ENCODE measurements around the gene DACH1. TPM values are rescaled to one million over a fixed set of nuclear protein-coding genes. Genes with fewer than 3 reads are reported as not detected.

The DACH1 gene
- total and polyA plus RNA-seq, 2 of the 13 experiments (the other 11 are each of a cell fraction or from before 2014, with no cell fraction given), result not detected

DNA sequence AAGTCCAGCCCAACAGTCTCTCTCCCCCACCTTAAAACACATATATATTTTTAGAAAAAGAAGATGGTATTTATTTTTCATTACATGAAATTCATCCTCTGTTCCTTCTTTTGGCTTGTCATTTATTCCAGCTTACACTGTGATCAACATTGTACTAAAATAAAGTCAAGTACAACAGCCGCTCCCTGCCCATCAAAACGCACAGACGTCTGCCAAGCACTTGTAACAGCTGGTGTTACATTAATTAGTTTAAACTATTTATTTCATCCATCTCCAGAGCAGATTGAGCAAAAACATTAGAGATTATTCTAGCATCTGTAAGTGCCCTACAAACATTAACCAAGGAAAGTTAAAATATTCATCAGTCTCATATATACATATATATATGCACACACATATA is 350.5 kb downstream of the DACH1 start:
- Histone ChIP-seq H3K27ac (ENCODE audit: extremely low read length, insufficient read depth, low read length) (no peak overlapping the region), H2AFZ (ENCODE audit: low read length) (no peak overlapping the region), H3K27me3 (ENCODE audit: control insufficient read depth in 1 of 2, insufficient read depth in 2 of 2, low read length in 2 of 2) (no peaks in the 10 kb centered on the region), H3K4me3 (replicated peaks in 1 of 3; ENCODE audit: insufficient read depth in 1 of 3, low read depth in 2 of 3, low read length in 3 of 3) (no peak overlapping the region), H3K36me3 (replicated peaks in 1 of 2; ENCODE audit: control insufficient read depth in 1 of 2, insufficient read depth in 2 of 2, low read length in 2 of 2) (no peaks in the 10 kb centered on the region), H3K9me3 (ENCODE audit: low read length) (no peaks in the 10 kb centered on the region), H3K9ac (ENCODE audit: insufficient read depth, low read depth, low read length) (no peak overlapping the region), H3K4me1 (ENCODE audit: insufficient read depth, low read length) (no peaks in the 10 kb centered on the region), H4K20me1 (ENCODE audit: insufficient read depth, low read length) (no peaks in the 10 kb centered on the region), H3K4me2 (ENCODE audit: low read depth, low read length) (no peak overlapping the region), H3K79me2 (ENCODE audit: insufficient read depth, low read length) (no peaks in the 10 kb centered on the region)
- BruUV-seq (replicated peaks), result no TSS peak
- in situ Hi-C loops (cut with HindIII; ENCODE audit: extremely low pct_ligation_motif_present, low pct_unique_long_range_greater_than_20kb) (no loop called here), intact Hi-C loops (cut with micrococcal nuclease; ENCODE audit: unreplicated experiment) (no loop called here)
- DNase-seq (ENCODE audit: low spot score), result no peak
- no peak for FAIRE-seq
- no peak for ATAC-seq
- WGBS (ENCODE audit: low lambda C conversion rate), result 4% methylated on average over 3 of the region's 3 CpGs
- POLR2A ChIA-PET, result no interaction called here
- CTCF ChIA-PET (ENCODE audit: low intra/inter-chr PET ratio, low total read pairs), result no interaction called here
- no peak for TF ChIP-seq ZNF367 (CRISPR knock-in tag; IDR thresholded peaks at IDR 0.05; ENCODE audit: borderline replicate concordance)
- TF ChIP-seq ZFX (CRISPR knock-in tag; IDR thresholded peaks at IDR 0.05; ENCODE audit: low read depth), result no peak
- no peak for TF ChIP-seq ERF (CRISPR knock-in tag; IDR thresholded peaks at IDR 0.05)
- TF ChIP-seq, protein P1, sequence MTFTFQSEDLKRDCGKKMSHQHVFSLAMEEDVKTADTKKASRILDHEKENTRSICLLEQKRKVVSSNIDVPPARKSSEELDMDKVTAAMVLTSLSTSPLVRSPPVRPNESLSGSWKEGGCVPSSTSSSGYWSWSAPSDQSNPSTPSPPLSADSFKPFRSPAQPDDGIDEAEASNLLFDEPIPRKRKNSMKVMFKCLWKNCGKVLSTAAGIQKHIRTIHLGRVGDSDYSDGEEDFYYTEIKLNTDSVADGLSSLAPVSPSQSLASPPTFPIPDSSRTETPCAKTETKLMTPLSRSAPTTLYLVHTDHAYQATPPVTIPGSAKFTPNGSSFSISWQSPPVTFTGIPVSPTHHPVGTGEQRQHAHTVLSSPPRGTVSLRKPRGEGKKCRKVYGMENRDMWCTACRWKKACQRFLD (CRISPR knock-in tag; IDR thresholded peaks at IDR 0.05; ENCODE audit: borderline replicate concordance), result no peak
- TF ChIP-seq RFXAP (CRISPR knock-in tag; IDR thresholded peaks at IDR 0.05; ENCODE audit: borderline replicate concordance), result no peak
- TF ChIP-seq ZNF556 (CRISPR knock-in tag; IDR thresholded peaks at IDR 0.05; ENCODE audit: borderline replicate concordance), result no peak
- no peak for TF ChIP-seq ZNF274 (CRISPR knock-in tag; IDR thresholded peaks at IDR 0.05)
- TF ChIP-seq, protein P2, sequence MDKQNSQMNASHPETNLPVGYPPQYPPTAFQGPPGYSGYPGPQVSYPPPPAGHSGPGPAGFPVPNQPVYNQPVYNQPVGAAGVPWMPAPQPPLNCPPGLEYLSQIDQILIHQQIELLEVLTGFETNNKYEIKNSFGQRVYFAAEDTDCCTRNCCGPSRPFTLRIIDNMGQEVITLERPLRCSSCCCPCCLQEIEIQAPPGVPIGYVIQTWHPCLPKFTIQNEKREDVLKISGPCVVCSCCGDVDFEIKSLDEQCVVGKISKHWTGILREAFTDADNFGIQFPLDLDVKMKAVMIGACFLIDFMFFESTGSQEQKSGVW (CRISPR knock-in tag; IDR thresholded peaks at IDR 0.05; ENCODE audit: borderline replicate concordance), result no peak
- TF ChIP-seq EP300 (IDR thresholded peaks at IDR 0.05; ENCODE audit: low read depth in 2 of 2, low read length in 2 of 2), result no peak
- no peak for TF ChIP-seq EP300 (CRISPR knock-in tag; IDR thresholded peaks at IDR 0.05; ENCODE audit: borderline replicate concordance)
- TF ChIP-seq, protein P3, sequence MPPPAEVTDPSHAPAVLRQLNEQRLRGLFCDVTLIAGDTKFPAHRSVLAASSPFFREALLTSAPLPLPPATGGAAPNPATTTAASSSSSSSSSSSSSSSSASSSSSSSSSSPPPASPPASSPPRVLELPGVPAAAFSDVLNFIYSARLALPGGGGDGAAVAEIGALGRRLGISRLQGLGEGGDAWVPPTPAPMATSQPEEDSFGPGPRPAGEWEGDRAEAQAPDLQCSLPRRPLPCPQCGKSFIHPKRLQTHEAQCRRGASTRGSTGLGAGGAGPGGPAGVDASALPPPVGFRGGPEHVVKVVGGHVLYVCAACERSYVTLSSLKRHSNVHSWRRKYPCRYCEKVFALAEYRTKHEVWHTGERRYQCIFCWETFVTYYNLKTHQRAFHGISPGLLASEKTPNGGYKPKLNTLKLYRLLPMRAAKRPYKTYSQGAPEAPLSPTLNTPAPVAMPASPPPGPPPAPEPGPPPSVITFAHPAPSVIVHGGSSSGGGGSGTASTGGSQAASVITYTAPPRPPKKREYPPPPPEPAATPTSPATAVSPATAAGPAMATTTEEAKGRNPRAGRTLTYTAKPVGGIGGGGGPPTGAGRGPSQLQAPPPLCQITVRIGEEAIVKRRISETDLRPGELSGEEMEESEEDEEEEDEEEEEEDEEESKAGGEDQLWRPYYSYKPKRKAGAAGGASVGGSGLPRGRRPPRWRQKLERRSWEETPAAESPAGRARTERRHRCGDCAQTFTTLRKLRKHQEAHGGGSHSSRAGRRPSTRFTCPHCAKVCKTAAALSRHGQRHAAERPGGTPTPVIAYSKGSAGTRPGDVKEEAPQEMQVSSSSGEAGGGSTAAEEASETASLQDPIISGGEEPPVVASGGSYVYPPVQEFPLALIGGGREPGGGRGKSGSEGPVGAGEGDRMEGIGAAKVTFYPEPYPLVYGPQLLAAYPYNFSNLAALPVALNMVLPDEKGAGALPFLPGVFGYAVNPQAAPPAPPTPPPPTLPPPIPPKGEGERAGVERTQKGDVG (CRISPR knock-in tag; IDR thresholded peaks at IDR 0.05; ENCODE audit: borderline replicate concordance), result no peak
- TF ChIP-seq ATF7-NPFF (CRISPR knock-in tag; IDR thresholded peaks at IDR 0.05; ENCODE audit: low read depth), result no peak
- no peak for TF ChIP-seq ZNF205 (CRISPR knock-in tag; IDR thresholded peaks at IDR 0.05)

Data from HepG2 (cell line).